ENCODE data around the gene DNAH12. TPM values are rescaled to one million over a fixed set of nuclear protein-coding genes. Genes with fewer than 3 reads are reported as not detected.
"Not testable (repeated sequence)": the region's sequence is repeated elsewhere in the genome, so short reads cannot be mapped to it uniquely, and the experiment has no call there.

Gene DNAH12
- total RNA-seq, 1 donor from 2014 or later: 0.23 TPM

DNA sequence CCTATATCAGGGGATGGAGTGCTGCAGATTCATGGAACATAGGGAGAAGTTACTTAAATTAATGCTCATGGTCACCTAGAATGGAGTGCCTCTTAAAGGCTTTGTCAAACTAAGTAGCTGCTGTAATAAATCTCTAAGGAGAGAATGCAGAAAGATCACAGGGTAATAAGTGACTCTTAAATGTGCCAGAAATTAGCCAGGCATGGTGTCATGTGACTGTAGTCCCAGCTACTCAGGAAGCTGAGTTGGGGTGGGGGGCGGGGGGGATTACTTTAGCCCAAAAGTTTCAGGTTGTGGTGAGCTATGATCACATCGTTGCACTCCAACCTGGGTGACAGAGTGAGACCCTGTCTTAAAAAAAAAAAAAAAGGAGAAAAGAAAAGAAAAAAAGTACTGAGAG is 160.7 kb downstream of the DNAH12 start:
- H3K36me3 Mint-ChIP-seq (ENCODE audit: low read depth, unreplicated experiment): no peaks in the 10 kb centered on the region
- H3K4me3 Mint-ChIP-seq (ENCODE audit: unreplicated experiment): no peak overlapping the region
- H3K27ac ChIP-seq (ENCODE audit: low read depth, low read length): no peak overlapping the region
- FAIRE-seq (no peak), DNase-seq (ENCODE audit: low read depth) (no peak)
- no peak overlapping the region for H3K4me2 ChIP-seq (ENCODE audit: low read length)
- no peaks in the 10 kb centered on the region for H3K4me1 ChIP-seq (ENCODE audit: insufficient read depth, low read length)
- H3K4me3 ChIP-seq (ENCODE audit: insufficient read depth, low read depth, low read length): no peak overlapping the region
- H3K27me3 ChIP-seq (ENCODE audit: insufficient read depth, low read length): no peaks in the 10 kb centered on the region
- H3K79me2 ChIP-seq (ENCODE audit: insufficient read depth, low read length): no peaks in the 10 kb centered on the region
- H3K9ac ChIP-seq (ENCODE audit: low read length): no peak overlapping the region
- H3K9me3 Mint-ChIP-seq (ENCODE audit: unreplicated experiment): no peaks in the 10 kb centered on the region
- H3K4me1 Mint-ChIP-seq (ENCODE audit: low read depth, unreplicated experiment): peaks cover 7% of the 10 kb centered on the region
- no peaks in the 10 kb centered on the region for H3K27me3 Mint-ChIP-seq (ENCODE audit: low read depth, unreplicated experiment)
- no peak overlapping the region for H2AFZ ChIP-seq (ENCODE audit: low read depth, low read length)
- TF ChIP-seq EZH2 (IDR thresholded peaks at IDR 0.05; ENCODE audit: insufficient read depth, low read length) (no peak), CTCF (IDR thresholded peaks at IDR 0.05; ENCODE audit: insufficient read depth, low read depth, low read length) (no peak)
- no peaks in the 10 kb centered on the region for H3K9me3 ChIP-seq (ENCODE audit: insufficient read depth, low read depth, low read length)
- no peaks in the 10 kb centered on the region for H3K36me3 ChIP-seq (ENCODE audit: insufficient read depth, low read length)
- H3K27ac Mint-ChIP-seq (ENCODE audit: unreplicated experiment): no peak overlapping the region
- H4K20me1 ChIP-seq (ENCODE audit: insufficient read depth, low read length): no peaks in the 10 kb centered on the region

DNA sequence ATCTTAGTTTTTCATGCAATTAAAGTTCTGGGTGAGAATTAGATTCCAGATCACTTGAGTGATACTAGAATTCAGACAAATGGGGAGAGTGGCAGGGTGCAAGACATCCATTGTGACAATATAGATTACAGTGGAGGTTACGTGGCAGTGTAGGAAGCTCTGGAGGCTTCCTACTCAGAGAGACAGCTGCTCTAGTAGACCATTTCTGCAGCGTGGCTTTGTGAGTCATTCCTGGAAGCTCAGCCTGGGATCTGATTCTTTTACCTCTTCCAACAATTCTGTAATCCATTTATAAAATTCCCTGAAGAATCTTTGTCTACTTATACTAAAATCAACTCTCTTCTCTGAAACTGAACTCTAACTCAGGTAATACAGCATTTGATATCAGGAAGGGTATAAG is 161.2 kb downstream of the DNAH12 start:
- Mint-ChIP-seq H3K9me3 (ENCODE audit: unreplicated experiment) (no peaks in the 10 kb centered on the region), H3K4me3 (ENCODE audit: unreplicated experiment) (no peak overlapping the region), H3K4me1 (ENCODE audit: low read depth, unreplicated experiment) (peaks cover 7% of the 10 kb centered on the region), H3K27me3 (ENCODE audit: low read depth, unreplicated experiment) (no peaks in the 10 kb centered on the region), H3K36me3 (ENCODE audit: low read depth, unreplicated experiment) (no peaks in the 10 kb centered on the region), H3K27ac (ENCODE audit: unreplicated experiment) (peak overlapping the region; percentile 31)
- Histone ChIP-seq H3K79me2 (ENCODE audit: insufficient read depth, low read length) (no peaks in the 10 kb centered on the region), H4K20me1 (ENCODE audit: insufficient read depth, low read length) (no peaks in the 10 kb centered on the region), H3K4me3 (ENCODE audit: insufficient read depth, low read depth, low read length) (no peak overlapping the region), H3K4me2 (ENCODE audit: low read length) (no peak overlapping the region), H3K9me3 (ENCODE audit: insufficient read depth, low read depth, low read length) (no peaks in the 10 kb centered on the region), H3K27me3 (ENCODE audit: insufficient read depth, low read length) (peaks cover 2% of the 10 kb centered on the region), H3K9ac (ENCODE audit: low read length) (no peak overlapping the region), H3K36me3 (ENCODE audit: insufficient read depth, low read length) (no peaks in the 10 kb centered on the region), H2AFZ (ENCODE audit: low read depth, low read length) (no peak overlapping the region), H3K4me1 (ENCODE audit: insufficient read depth, low read length) (no peaks in the 10 kb centered on the region), H3K27ac (ENCODE audit: low read depth, low read length) (no peak overlapping the region)
- TF ChIP-seq CTCF (IDR thresholded peaks at IDR 0.05; ENCODE audit: insufficient read depth, low read depth, low read length) (no peak), EZH2 (IDR thresholded peaks at IDR 0.05; ENCODE audit: insufficient read depth, low read length) (no peak)
- peak; percentile 27 for DNase-seq (ENCODE audit: low read depth)
- no peak for FAIRE-seq

DNA sequence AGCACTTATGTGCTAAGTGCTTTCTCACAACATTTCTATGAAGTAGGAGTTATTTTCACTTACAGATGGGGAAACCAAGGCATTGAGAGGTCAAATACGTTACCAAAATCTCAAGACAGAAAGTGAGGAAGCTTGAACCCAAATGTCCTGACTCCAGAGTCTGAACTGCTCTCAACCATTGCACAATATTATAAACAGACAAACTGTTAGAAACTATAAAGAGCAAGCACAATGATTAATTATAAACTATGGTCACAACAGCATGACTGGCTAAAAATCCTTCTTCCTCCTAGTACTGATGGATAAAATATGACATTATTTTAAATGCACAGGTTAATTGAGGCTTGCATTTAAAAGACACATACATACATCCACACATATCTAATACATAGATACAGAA is 173.8 kb downstream of the DNAH12 start:
- no peak overlapping the region for H2AFZ ChIP-seq (ENCODE audit: low read depth, low read length)
- TF ChIP-seq EZH2 (IDR thresholded peaks at IDR 0.05; ENCODE audit: insufficient read depth, low read length) (no peak), CTCF (IDR thresholded peaks at IDR 0.05; ENCODE audit: insufficient read depth, low read depth, low read length) (no peak)
- no peak overlapping the region for H3K9ac ChIP-seq (ENCODE audit: low read length)
- FAIRE-seq: no peak
- H3K27ac ChIP-seq (ENCODE audit: low read depth, low read length): no peak overlapping the region
- H3K27ac Mint-ChIP-seq (ENCODE audit: unreplicated experiment): no peak overlapping the region
- H3K4me3 ChIP-seq (ENCODE audit: insufficient read depth, low read depth, low read length): no peak overlapping the region
- H3K9me3 ChIP-seq (ENCODE audit: insufficient read depth, low read depth, low read length): no peaks in the 10 kb centered on the region
- H3K9me3 Mint-ChIP-seq (ENCODE audit: unreplicated experiment): no peaks in the 10 kb centered on the region
- H3K4me2 ChIP-seq (ENCODE audit: low read length): no peak overlapping the region
- no peak for DNase-seq (ENCODE audit: low read depth)
- no peaks in the 10 kb centered on the region for H4K20me1 ChIP-seq (ENCODE audit: insufficient read depth, low read length)
- H3K4me1 ChIP-seq (ENCODE audit: insufficient read depth, low read length): no peaks in the 10 kb centered on the region
- H3K4me1 Mint-ChIP-seq (ENCODE audit: low read depth, unreplicated experiment): no peaks in the 10 kb centered on the region
- no peaks in the 10 kb centered on the region for H3K27me3 ChIP-seq (ENCODE audit: insufficient read depth, low read length)
- no peaks in the 10 kb centered on the region for H3K79me2 ChIP-seq (ENCODE audit: insufficient read depth, low read length)
- H3K4me3 Mint-ChIP-seq (ENCODE audit: unreplicated experiment): no peak overlapping the region
- H3K36me3 Mint-ChIP-seq (ENCODE audit: low read depth, unreplicated experiment): no peaks in the 10 kb centered on the region
- H3K27me3 Mint-ChIP-seq (ENCODE audit: low read depth, unreplicated experiment): no peaks in the 10 kb centered on the region
- H3K36me3 ChIP-seq (ENCODE audit: insufficient read depth, low read length): no peaks in the 10 kb centered on the region

- H3K4me1 Mint-ChIP-seq (ENCODE audit: low read depth, unreplicated experiment); H3K4me1 ChIP-seq (ENCODE audit: insufficient read depth, low read length); H4K20me1 ChIP-seq (ENCODE audit: insufficient read depth, low read length); H3K36me3 ChIP-seq (ENCODE audit: insufficient read depth, low read length); DNase-seq (ENCODE audit: low read depth); H3K9me3 ChIP-seq (ENCODE audit: insufficient read depth, low read depth, low read length); H3K79me2 ChIP-seq (ENCODE audit: insufficient read depth, low read length); H3K4me2 ChIP-seq (ENCODE audit: low read length); H3K27me3 ChIP-seq (ENCODE audit: insufficient read depth, low read length); H3K27ac Mint-ChIP-seq (ENCODE audit: unreplicated experiment); H3K36me3 Mint-ChIP-seq (ENCODE audit: low read depth, unreplicated experiment); FAIRE-seq; H3K4me3 Mint-ChIP-seq (ENCODE audit: unreplicated experiment); H3K9me3 Mint-ChIP-seq (ENCODE audit: unreplicated experiment); H3K27me3 Mint-ChIP-seq (ENCODE audit: low read depth, unreplicated experiment); H2AFZ ChIP-seq (ENCODE audit: low read depth, low read length); H3K27ac ChIP-seq (ENCODE audit: low read depth, low read length); H3K4me3 ChIP-seq (ENCODE audit: insufficient read depth, low read depth, low read length); H3K9ac ChIP-seq (ENCODE audit: low read length): not testable (repeated sequence)
These were observed 179.1 kb downstream of the DNAH12 start for GRCh38 chr3:57365089-57365488.

All from astrocyte (in vitro differentiated cells and primary cell).